GM19238 (cell line): ENCODE data around the gene YTHDC1.
"Not testable (repeated sequence)": the region's sequence is repeated elsewhere in the genome, so short reads cannot be mapped to it uniquely, and the experiment has no call there.

Experiments used
- DNase-seq: peaks from one replicate; pipeline ENCODE4 v3.0.0; 2011; ENCODE audit warnings: low spot score; ENCODE audit not compliant: insufficient read length

Gene YTHDC1

DNA sequence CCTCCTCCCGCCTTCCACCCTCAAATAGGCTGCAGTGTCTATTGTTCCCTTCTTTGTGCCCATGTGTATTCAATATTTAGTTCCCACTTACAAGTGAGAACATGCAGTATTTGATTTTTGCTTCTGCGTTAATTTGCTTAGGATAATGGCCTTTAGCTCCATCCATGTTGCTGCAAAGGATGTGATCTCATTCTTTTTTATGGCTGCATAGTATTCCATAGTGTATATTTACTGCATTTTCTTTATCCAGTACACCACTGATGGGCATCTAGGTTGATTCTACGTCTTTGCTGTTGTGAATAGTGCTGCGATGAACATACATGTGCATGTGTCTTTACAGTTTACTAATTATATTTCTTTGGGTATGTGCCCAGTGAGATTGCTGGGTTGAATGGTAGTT lies 52.8 kb downstream of the YTHDC1 start:
- no peak for DNase-seq

DNA sequence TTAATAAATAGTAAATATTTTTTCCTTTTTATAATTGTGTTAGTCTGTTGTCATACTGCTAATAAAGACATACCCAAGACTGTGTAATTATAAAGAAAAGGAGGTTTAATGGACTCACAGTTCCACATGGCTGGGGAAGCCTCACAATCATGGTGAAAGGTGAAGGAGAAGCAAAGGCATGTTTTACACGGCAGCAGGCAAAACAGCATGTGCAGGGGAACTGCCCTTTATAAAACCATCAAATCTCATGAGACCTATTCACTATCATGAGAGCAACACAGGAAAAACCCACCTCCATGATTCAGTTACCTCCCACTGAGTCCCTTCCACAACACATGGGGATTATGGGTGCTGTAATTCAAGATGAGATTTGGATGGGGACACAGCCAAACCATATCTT lies 58.6 kb downstream of the YTHDC1 start:
- no peak for DNase-seq

DNA sequence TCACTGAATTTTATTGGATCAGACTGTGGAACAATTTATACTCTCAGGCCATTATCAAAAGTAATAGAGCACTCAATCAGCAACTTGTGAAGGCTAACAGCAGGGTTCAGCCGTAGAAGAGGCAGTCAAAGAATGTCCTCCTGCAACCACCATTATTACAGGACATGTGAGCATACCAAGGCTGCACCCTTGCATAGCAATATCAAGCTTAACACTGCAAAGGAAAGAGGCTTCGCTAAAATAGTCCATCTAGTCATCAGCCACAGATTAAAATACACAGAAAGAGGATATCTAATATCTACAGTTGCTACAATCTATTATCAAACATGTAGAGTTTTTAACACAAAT lies 61.5 kb downstream of the YTHDC1 start:
- no peak for DNase-seq

DNA sequence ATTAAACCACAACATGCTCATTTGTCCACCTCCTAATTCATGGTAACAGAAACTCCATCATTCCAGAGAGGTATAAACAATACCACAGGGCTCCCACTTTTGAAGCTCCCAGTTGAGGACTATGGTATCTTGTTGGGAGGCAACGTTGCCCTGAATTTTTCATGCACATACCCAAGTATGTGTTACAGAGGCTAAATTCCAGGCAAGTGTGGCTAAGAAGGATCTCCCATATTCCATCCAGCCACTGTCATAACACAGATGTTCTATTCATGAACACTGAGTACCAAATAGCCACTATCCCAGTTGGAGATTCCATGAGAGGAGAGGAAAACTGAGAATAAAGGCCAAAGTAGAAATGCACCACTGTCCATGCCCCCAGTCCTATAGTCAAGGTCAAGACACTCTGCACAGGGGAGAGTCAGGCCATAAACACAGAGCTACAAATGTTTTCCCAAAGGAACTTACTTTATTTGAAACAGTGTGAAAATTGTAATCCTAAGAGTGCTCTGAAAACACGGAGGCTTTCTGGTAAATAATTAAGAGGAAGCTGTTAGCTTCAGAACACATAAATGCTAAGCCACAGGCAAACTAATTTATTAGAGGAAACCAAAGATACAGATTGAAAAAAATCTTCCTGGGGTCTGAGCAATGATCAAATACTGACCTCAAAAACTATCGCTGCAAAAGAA lies 62.0 kb downstream of the YTHDC1 start:
- no peak for DNase-seq

DNA sequence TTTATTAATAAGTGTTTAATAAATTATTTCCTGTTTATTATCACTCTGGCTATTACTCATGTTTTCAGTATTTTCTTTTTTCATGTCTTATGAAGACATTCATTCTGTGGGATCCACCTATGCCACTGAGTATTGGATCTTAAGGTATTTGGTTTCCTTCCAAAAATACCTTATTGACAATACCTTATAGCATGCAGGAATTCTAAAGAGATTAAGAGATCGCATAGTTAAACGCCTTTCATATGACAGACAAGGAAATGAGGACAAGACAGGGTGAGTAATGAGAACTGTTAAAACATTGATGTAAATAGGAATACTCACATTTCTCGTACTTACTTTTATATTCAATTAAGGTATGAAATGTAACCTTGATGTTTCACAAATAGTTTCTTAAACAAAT lies 66.2 kb downstream of the YTHDC1 start:
- DNase-seq = no peak

DNA sequence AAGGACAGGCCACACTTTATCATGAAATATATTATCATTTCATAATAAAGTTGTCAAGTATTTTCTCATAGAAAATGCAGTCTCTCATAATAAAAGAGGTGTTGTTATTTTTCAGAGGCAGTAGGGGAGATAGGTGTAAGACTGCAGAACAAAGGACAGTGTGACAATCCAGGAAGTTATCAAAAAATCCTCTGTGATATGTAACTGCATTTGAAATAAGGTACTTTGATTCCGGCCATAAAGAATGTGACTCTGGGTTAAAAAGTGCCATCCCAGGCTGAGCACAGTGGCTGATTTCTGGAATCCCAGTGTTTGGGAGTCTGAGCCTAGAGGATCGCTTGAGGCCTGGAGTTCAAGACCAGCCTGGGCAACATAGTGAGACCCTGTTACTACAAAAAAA lies 66.8 kb downstream of the YTHDC1 start:
- DNase-seq = no peak

DNA sequence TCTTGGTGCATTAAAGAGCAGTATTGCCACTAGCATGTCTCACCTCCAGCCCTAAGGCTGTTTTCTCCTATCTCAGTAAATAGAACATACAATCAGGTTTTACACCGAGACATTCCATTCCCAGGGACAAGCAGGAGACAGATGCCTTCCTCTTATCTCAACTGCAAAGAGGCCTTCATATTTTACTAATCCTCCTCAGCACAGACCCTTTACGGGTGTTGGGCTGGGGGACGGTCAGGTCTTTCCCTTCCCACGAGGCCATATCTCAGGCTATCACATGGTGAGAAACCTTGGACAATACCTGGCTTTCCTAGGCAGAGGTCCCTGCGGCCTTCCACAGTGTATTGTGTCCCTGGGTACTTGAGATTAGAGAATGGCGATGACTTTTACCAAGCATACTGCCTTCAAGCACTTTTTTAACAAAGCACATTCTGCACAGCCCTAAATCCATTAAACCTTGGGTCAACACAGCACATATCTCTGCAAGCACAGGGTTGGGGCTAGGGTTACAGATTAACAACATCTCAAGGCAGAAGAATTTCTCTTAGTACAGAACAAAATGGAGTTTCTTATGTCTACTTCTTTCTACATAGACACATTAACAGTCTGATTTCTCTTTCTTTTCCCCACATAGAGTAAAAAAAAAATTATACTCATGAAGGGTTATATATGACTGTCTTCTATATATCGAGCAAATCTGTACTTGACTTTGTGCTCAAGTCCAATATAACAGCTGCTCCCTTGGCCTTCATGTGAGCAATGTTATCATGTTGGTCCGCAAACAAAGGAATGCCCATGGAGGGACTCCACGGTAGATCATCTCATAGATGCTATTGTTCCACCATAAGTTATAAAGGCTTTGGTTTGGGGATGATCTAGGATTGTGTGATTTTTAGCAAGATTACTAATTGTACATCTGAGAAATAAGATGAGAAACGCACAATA lies 67.8 kb downstream of the YTHDC1 start:
- DNase-seq = not testable (repeated sequence)

DNA sequence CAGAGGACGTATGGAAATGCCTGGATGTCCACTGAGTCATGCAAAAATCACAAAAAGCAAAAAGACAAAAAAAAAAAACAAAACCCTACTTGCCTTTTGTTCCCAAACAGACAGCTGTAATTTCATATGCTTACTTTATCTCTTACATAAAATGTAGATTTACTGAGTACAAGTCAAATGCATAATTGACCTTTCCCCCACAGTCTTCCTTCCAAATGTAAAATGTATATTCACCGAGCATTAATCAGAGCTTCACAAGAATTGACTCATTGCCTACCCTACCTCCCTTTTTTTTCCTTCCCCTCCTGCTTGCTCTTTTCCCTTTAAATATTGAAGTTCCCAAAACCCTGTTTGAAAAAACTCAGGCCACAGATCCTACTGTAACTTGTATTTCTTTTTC lies 71.9 kb downstream of the YTHDC1 start:
- no peak for DNase-seq

DNA sequence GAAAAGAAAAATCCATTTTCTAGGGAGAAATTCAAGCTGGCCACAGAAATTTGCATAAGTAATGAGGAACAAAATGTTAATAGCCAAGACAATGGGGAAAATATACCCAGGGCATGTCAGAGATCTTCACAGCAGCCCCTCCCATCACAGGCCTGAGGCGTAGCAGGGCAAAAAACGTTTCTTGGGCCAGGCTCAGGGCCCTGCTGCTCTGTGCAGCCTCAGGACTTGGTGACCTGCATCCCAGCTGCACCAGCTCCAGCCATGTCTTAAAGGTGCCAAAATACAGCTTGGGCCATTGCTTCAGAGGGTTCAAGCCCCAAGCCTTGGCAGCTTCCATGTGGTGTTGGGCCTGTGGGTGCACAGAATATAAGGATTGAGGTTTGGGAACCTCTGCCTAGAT lies 72.3 kb downstream of the YTHDC1 start:
- no peak for DNase-seq

DNA sequence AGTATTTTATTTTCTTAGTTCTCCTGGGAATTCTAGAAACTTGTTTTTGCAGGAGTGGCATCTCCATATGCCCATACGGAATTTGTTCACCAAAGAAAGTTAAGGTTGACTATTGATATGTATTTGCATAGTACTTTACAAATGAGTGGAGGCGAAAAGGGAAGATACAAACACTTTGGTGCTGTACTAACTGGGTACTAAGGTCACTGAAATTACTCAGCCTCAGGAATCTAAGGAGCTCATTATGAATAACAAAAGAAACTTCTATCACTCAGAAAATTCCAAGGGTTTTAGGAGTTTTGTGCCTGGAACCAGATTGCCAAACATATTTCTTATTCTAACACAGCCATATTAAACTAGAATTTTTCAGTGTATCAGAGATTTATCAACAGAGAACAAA lies 77.0 kb downstream of the YTHDC1 start:
- no peak for DNase-seq

DNA sequence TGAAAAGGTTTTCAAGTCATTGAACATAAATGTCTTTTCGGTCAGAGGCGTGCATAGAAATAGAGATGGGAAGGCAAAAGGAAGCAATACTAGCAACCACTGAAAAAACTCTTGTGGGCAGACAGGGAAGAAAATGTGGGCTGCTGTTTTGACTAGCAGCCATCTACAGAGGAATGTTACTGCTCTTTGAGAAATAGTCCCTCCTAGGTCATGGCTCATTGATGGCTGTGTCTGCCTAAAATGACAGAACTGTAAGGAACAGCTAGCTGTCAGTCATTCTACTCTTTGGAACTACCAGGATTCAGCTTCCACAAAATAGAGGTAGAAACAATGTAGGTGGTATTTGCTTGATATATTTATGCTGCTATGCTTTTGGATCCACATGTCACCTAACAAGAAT lies 77.5 kb downstream of the YTHDC1 start:
- DNase-seq = no peak

DNA sequence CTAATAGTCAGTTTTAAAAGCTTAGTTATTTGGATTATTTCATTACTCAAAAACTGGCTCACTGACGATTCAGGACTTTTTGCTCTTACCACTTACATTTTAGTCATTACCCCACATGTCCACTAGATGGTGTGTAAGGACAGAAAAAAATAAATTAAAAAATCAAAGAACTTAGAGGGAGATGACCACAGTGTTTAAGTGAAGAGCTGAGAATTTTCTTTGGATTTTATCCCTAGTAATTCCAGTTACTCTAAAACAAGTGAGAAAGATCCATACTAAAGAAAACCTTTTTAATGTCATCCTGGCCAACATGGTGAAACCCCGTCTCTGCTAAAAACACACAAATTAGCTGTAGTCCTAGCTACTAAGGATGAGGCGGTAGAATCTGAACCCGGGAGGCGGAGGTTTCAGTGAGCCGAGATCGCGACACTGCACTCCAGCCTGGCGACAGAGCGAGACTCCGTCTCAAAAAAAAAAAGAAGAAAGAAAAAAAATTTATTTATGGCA lies 78.0 kb downstream of the YTHDC1 start:
- DNase-seq = peak; percentile 5

DNA sequence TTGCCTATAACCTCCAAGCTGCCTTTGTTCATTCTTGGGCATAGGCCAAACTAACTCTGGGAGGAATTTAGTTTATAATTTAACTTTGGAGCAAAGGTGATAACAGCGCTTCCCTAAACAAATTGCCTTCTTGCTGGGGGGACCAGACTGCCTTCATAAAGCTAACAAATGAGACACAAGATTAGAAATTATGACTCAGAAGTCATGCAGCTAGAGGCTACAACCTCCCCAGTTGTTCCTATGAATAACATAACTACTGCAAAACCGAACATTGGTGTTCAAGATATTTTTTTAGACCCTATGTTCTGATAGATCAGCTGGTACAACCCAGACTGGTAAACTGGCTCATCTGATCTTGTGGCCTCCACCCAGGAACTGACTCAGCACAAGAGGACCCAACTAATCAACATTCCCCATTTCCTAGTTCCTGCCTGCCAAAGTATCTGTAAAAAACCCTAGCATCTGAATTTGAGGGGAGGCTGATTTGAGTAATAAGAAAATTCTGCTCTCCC lies 82.4 kb downstream of the YTHDC1 start:
- DNase-seq = no peak

DNA sequence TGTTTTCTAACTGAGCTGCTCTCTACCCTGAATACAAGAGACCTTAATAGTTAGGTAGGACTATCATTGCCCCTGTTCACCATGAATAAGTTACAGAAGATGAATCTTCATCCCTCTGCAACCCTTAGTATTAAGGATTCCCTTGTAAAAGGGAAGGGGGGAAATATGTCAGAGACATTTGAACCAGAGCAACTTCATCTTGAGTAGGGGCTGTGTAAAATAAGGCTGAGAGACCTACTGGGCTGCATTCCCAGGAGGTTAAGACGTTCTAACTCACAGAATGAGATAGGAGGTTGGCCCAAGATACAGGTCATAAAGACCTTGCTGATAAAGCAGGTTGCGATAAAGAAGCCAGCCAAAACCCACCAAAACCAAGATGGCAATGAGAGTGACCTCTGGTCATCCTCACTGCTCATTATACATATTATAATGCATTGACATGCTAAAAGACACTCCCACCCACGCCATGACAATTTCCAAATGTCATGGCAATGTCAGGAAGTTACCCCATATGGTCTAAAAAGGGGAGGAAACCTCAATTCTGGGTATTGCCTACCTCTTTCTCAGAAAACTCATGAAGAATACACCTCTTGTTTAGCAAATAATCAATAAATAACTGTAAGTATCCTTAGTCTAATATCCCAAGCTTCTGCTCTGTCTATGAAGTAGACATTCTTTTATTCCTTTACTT lies 84.9 kb downstream of the YTHDC1 start:
- no peak for DNase-seq
